ENCODE data around the gene IQGAP3. TPM values are rescaled to one million over a fixed set of nuclear protein-coding genes. Genes with fewer than 3 reads are reported as not detected.

The IQGAP3 gene
- polyA plus RNA-seq, 2 of the 4 experiments (the other 2 are of a cell fraction) = 15.6 to 17.0 TPM

- H3K4me3 ChIP-seq = no peak overlapping the region
- TF ChIP-seq ZNF302 (CRISPR knock-in tag; IDR thresholded peaks at IDR 0.05) (no peak), HMGXB4 (CRISPR knock-in tag; IDR thresholded peaks at IDR 0.05; ENCODE audit: borderline replicate concordance) (no peak), RARB (CRISPR knock-in tag; IDR thresholded peaks at IDR 0.05) (no peak), NR3C1 (IDR thresholded peaks at IDR 0.05) (no peak), EP300 (IDR thresholded peaks at IDR 0.05) (no peak)
- no peak overlapping the region for H3K4me2 ChIP-seq
- no peak overlapping the region for H3K27ac ChIP-seq
- WGBS (ENCODE audit: missing lambda C conversion rate) = 85% methylated on average over 19 of the region's 21 CpGs
- ATAC-seq (no peak), DNase-seq (ENCODE audit: low read depth in 1 of 2, low spot score in 1 of 2) (no peak), FAIRE-seq (no peak)
- no peaks in the 10 kb centered on the region for H3K4me1 ChIP-seq
- H3K9me3 ChIP-seq = no peaks in the 10 kb centered on the region
- POLR2A ChIA-PET = no interaction called here
- CTCF ChIA-PET = interaction anchor here (0.5 to 4.3 kb wide), 22 partner anchors 10 to 206 kb away, joined by 3 to 41 read pairs (median 4); partner anchors contain the start of genes MEF2D and NAXE
Measured at GRCh38 chr1:156581661-156582387, 9.5 kb upstream of the IQGAP3 start.

- Histone ChIP-seq H3K4me2 (no peak within 1 kb of the TSS), H3K9me3 (no peaks in the 10 kb centered on the region), H3K27ac (no peak within 1 kb of the TSS), H3K4me3 (no peak within 1 kb of the TSS), H3K4me1 (no peaks in the 10 kb centered on the region)
- ChIA-PET CTCF (interaction anchor here (0.6 to 2.3 kb wide), 10 partner anchors 12 to 133 kb away, joined by 3 to 10 read pairs (median 4); partner anchors contain the start of genes MEF2D and NAXE), POLR2A (interaction anchor here (1.2 kb wide), 1 partner anchor 79 kb away, joined by 5 read pairs; the partner anchor contains the start of gene MEF2D)
- ATAC-seq (no peak), FAIRE-seq (no peak), DNase-seq (ENCODE audit: low read depth in 1 of 2, low spot score in 1 of 2) (no peak)
- WGBS (ENCODE audit: missing lambda C conversion rate) = 83% methylated on average over 5 of the region's 5 CpGs
- no peak for TF ChIP-seq MAX (IDR thresholded peaks at IDR 0.05)
- TF ChIP-seq POLR2AphosphoS2 (conservative IDR thresholded peaks at IDR 0.05; ENCODE audit: low read length) = no peak
- no peak for TF ChIP-seq RCOR1 (IDR thresholded peaks at IDR 0.05; ENCODE audit: low read depth, low read length)
- no peak for TF ChIP-seq MAFK (IDR thresholded peaks at IDR 0.05; ENCODE audit: partially characterized antibody)
Measured at GRCh38 chr1:156579472-156579871, 7.1 kb upstream of the IQGAP3 start, which contains the start of gene TTC24. TTC24 (plus strand) TSS chr1:156579723; CDS start chr1:156581365, 1,642 bp downstream.

- Histone ChIP-seq H3K27ac (no peak overlapping the region), H3K4me3 (no peak overlapping the region), H3K4me2 (no peak overlapping the region), H3K4me1 (no peaks in the 10 kb centered on the region), H3K9me3 (no peaks in the 10 kb centered on the region)
- no peak for TF ChIP-seq TP53 (CRISPR knock-in tag; IDR thresholded peaks at IDR 0.05)
- no peak for TF ChIP-seq HDAC2 (IDR thresholded peaks at IDR 0.05)
- TF ChIP-seq CTCF (IDR thresholded peaks at IDR 0.05) = no peak
- TF ChIP-seq PBX3 (IDR thresholded peaks at IDR 0.05) = no peak
- no peak for TF ChIP-seq RNF2 (IDR thresholded peaks at IDR 0.05; ENCODE audit: borderline replicate concordance, low read depth)
- TF ChIP-seq JUNB (IDR thresholded peaks at IDR 0.05) = no peak
- TF ChIP-seq ATOH8 (CRISPR knock-in tag; IDR thresholded peaks at IDR 0.05; ENCODE audit: low read depth) = no peak
- TF ChIP-seq MAX (IDR thresholded peaks at IDR 0.05) = no peak
- TF ChIP-seq RAD21 (conservative IDR thresholded peaks at IDR 0.05 in 1 of 2, IDR thresholded peaks at IDR 0.05 in 1 of 2) = no peak
- no peak for TF ChIP-seq EP300 (IDR thresholded peaks at IDR 0.05)
- no peak for TF ChIP-seq CBX2 (IDR thresholded peaks at IDR 0.05; ENCODE audit: borderline replicate concordance, low read depth)
- FAIRE-seq (no peak), DNase-seq (ENCODE audit: low read depth in 1 of 2, low spot score in 1 of 2) (no peak), ATAC-seq (no peak)
- POLR2A ChIA-PET = no interaction called here
- CTCF ChIA-PET = interaction anchor here (1.5 to 2.3 kb wide), 4 partner anchors 13 to 98 kb away, joined by 4 to 10 read pairs (median 4); partner anchors contain the start of gene NAXE
- 56% methylated on average over 7 of the region's 7 CpGs for WGBS (ENCODE audit: missing lambda C conversion rate)
Measured at GRCh38 chr1:156578055-156578454, 5.7 kb upstream of the IQGAP3 start.
